Breast epithelium (tissue), 3 donors: ENCODE measurements around the gene HSD17B11.

Source experiments
- CTCF ChIP-seq, 3 donors: fragments of 450-650 bp; IDR thresholded peaks; one replicate each; pipeline ENCODE4 v1.5.1; 2016 to 2017; ENCODE audit warnings: antibody characterized with exemption in 3 of 3, mild to moderate bottlenecking in 3 of 3, moderate library complexity in 3 of 3
- POLR2A ChIP-seq: fragments of 450-650 bp; IDR thresholded peaks from one replicate; pipeline ENCODE4 v1.6.1; 2016; ENCODE audit warnings: antibody characterized with exemption, mild to moderate bottlenecking, moderate library complexity

- TF ChIP-seq CTCF (IDR thresholded peaks at IDR 0.05) (no peak), POLR2A (no peak)
These were observed 34.7 kb upstream of the HSD17B11 start for GRCh38 chr4:87425711-87426110.
